Uterus (tissue), 4 donors: ENCODE results near the gene EEFSEC. TPM values are rescaled to one million over a fixed set of nuclear protein-coding genes. Genes with fewer than 3 reads are reported as not detected.

Experiments
- DNase-seq, 2 donors: peaks; one replicate each; pipeline ENCODE4 v3.0.0-alpha.2; 2019 to 2020
- H3K27ac ChIP-seq, 2 donors: fragments of 200-600 bp; sonication (generic); 1 replicate in 1 of 2; 2 replicates in 1 of 2; pipeline ENCODE4 v1.5.1; 2016 to 2018
- H3K27me3 ChIP-seq, 2 donors: fragments of 200-600 bp; sonication (generic); one replicate each; pipeline ENCODE4 v1.5.1; 2018 to 2019; ENCODE audit warnings: control low read depth in 1 of 2
- H3K36me3 ChIP-seq, 2 donors: fragments of 200-600 bp; sonication (generic); one replicate each; pipeline ENCODE4 v1.5.1; 2019; ENCODE audit warnings: control low read depth in 1 of 2
- H3K4me1 ChIP-seq, 2 donors: fragments of 200-600 bp; sonication (generic); one replicate each; pipeline ENCODE4 v1.5.1; 2018 to 2019; ENCODE audit warnings: control low read depth in 1 of 2
- H3K4me3 ChIP-seq, 2 donors: fragments of 200-600 bp; sonication (generic); 1 replicate in 1 of 2; 2 replicates in 1 of 2; pipeline ENCODE4 v1.5.1; 2018 to 2019; ENCODE audit warnings: mild to moderate bottlenecking in 1 of 2
- H3K9me3 ChIP-seq, 2 donors: fragments of 200-600 bp; sonication (generic); one replicate each; pipeline ENCODE4 v1.5.1; 2019; ENCODE audit warnings: control low read depth in 1 of 2
- POLR2A ChIP-seq, 2 donors: fragments of 450-650 bp; IDR thresholded peaks; one replicate each; pipeline ENCODE4 v1.6.1; 2016; ENCODE audit warnings: antibody characterized with exemption in 2 of 2, mild to moderate bottlenecking in 1 of 2, moderate library complexity in 1 of 2
- intact Hi-C: fragments of 100-400 bp; cut with DNase I; formaldehyde crosslinking; loops from one replicate; pipeline ENCODE4 v1.15.1; 2023; ENCODE audit warnings: low total_unique reads
- total RNA-seq, 4 donors: library from RNA; depleted of rRNA in 3 of 4; stranded (reverse); fragments of >200 nt in 3 of 4; gene quantifications; one replicate each; pipeline versions ENCODE4 v1.1.0 to v1.2.4, GENCODE V29; 2014 to 2023
- TF ChIP-seq, protein P1 (sequence below), 4 experiments: fragments of 200-600 bp in 2 of 4; fragments of 450-650 bp in 2 of 4; sonication (generic) in 2 of 4; IDR thresholded peaks; one replicate each; pipeline ENCODE4 v1.5.1; 2016 to 2019; ENCODE audit warnings: antibody characterized with exemption in 4 of 4, mild to moderate bottlenecking in 2 of 4, moderate library complexity in 1 of 4
- donor health status: DM: yes; HTN: yes; CAD: no.

EEFSEC gene
- total RNA-seq, 4 donors from 2014 or later: 2.9 to 20.0 (median 12.5) TPM

DNA sequence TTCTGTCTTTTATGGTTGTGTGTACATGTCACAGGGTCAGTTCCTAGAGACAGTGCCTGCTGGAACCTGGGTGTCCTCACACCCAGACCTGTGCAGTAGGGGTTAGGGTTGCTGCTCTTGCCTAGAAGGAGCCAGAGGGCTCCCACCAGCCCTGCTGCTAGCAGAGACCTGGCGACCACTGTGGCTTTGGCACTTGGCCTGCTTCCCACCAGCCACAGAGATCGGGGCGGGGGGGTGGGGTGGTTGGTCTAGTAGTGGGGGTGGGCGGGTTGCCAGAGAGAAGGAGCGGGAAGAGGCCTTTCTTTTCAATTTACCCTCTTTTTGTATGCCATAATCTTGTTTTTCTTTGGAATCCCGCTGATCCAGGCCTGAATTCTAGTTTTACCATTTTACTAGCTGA is 29.4 kb downstream of the EEFSEC start:
- TF ChIP-seq, protein P1, sequence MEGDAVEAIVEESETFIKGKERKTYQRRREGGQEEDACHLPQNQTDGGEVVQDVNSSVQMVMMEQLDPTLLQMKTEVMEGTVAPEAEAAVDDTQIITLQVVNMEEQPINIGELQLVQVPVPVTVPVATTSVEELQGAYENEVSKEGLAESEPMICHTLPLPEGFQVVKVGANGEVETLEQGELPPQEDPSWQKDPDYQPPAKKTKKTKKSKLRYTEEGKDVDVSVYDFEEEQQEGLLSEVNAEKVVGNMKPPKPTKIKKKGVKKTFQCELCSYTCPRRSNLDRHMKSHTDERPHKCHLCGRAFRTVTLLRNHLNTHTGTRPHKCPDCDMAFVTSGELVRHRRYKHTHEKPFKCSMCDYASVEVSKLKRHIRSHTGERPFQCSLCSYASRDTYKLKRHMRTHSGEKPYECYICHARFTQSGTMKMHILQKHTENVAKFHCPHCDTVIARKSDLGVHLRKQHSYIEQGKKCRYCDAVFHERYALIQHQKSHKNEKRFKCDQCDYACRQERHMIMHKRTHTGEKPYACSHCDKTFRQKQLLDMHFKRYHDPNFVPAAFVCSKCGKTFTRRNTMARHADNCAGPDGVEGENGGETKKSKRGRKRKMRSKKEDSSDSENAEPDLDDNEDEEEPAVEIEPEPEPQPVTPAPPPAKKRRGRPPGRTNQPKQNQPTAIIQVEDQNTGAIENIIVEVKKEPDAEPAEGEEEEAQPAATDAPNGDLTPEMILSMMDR (IDR thresholded peaks at IDR 0.05): no peak
- no peaks in the 10 kb centered on the region for H3K9me3 ChIP-seq
- no peak overlapping the region for H3K4me3 ChIP-seq
- H3K27me3 ChIP-seq: no peaks in the 10 kb centered on the region
- DNase-seq: no peak
- no peaks in the 10 kb centered on the region for H3K36me3 ChIP-seq
- peak overlapping the region in 1 of 2 donors; percentile 5 for H3K27ac ChIP-seq
- intact Hi-C loops: no loop called here
- H3K4me1 ChIP-seq: no peaks in the 10 kb centered on the region

GRCh38 chr3:128185630-128186447 is 32.6 kb downstream of the EEFSEC start:
- Histone ChIP-seq H3K27me3 (no peaks in the 10 kb centered on the region), H3K4me1 (no peaks in the 10 kb centered on the region), H3K36me3 (no peaks in the 10 kb centered on the region), H3K27ac (no peak overlapping the region), H3K9me3 (no peaks in the 10 kb centered on the region), H3K4me3 (no peak overlapping the region)
- DNase-seq: no peak
- intact Hi-C loops: no loop called here
- TF ChIP-seq, protein P1 (IDR thresholded peaks at IDR 0.05): no peak
- no peak for TF ChIP-seq POLR2A (IDR thresholded peaks at IDR 0.05)

- Histone ChIP-seq H3K4me1 (no peaks in the 10 kb centered on the region), H3K9me3 (no peaks in the 10 kb centered on the region), H3K4me3 (no peak overlapping the region), H3K27me3 (no peaks in the 10 kb centered on the region), H3K36me3 (no peaks in the 10 kb centered on the region), H3K27ac (no peak overlapping the region)
- DNase-seq: no peak
- no peak for TF ChIP-seq POLR2A (IDR thresholded peaks at IDR 0.05)
- TF ChIP-seq, protein P1 (IDR thresholded peaks at IDR 0.05): no peak
- intact Hi-C loops: no loop called here
These were observed 34.2 kb downstream of the EEFSEC start for GRCh38 chr3:128187495-128187894.

DNA sequence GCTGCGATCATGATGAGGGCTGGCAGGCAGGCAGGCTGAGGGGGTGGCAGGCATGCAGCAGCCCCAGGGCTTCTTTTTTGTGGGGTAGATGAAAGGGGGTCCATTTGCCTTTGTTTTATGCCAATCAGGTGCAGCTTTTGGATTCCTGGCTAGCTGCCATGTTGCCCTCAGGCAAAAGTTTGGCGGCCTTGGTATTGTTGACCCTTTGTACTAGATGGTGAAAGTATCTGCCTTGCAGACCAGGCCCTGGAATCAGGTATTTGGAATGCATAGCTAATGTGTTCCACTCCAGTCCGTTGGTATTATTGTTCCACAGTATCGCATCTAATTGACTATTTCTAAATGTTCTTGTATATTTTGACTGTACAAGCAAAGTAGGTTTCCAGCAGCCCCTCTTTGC is 35.0 kb downstream of the EEFSEC start:
- no peaks in the 10 kb centered on the region for H3K4me1 ChIP-seq
- TF ChIP-seq, protein P1 (IDR thresholded peaks at IDR 0.05): no peak
- H3K4me3 ChIP-seq: no peak overlapping the region
- no peaks in the 10 kb centered on the region for H3K9me3 ChIP-seq
- DNase-seq: no peak
- H3K27ac ChIP-seq: no peak overlapping the region
- no peaks in the 10 kb centered on the region for H3K27me3 ChIP-seq
- no peaks in the 10 kb centered on the region for H3K36me3 ChIP-seq
- intact Hi-C loops: no loop called here

- H3K27me3 ChIP-seq: no peaks in the 10 kb centered on the region
- intact Hi-C loops: no loop called here
- H3K36me3 ChIP-seq: no peaks in the 10 kb centered on the region
- H3K27ac ChIP-seq: no peak overlapping the region
- DNase-seq: no peak
- TF ChIP-seq, protein P1 (IDR thresholded peaks at IDR 0.05): no peak
- TF ChIP-seq POLR2A (IDR thresholded peaks at IDR 0.05): no peak
- H3K4me1 ChIP-seq: peaks cover 0 to 4% of the 10 kb centered on the region in 2 donors
- no peak overlapping the region for H3K4me3 ChIP-seq
- H3K9me3 ChIP-seq: no peaks in the 10 kb centered on the region
These were observed 35.7 kb downstream of the EEFSEC start for GRCh38 chr3:128188956-128189355.
